ENCODE results near the gene TRMT10A. TPM values are rescaled to one million over a fixed set of nuclear protein-coding genes. Genes with fewer than 3 reads are reported as not detected.

TRMT10A gene
- total RNA-seq, 6 experiments from 2014 or later: 4.1 to 6.8 (median 5.2) TPM

GRCh38 chr4:99606716-99607115 is 42.9 kb upstream of the TRMT10A start:
- Mint-ChIP-seq H3K27ac (no peak overlapping the region), H3K4me1 (ENCODE audit: low read depth) (no peaks in the 10 kb centered on the region)

GRCh38 chr4:99594818-99595217 is 31.0 kb upstream of the TRMT10A start:
- H3K36me3 Mint-ChIP-seq (ENCODE audit: low read depth): no peaks in the 10 kb centered on the region
- H3K4me1 Mint-ChIP-seq (ENCODE audit: low read depth): no peaks in the 10 kb centered on the region
- H3K4me3 Mint-ChIP-seq: no peak overlapping the region
- TF ChIP-seq CTCF (IDR thresholded peaks at IDR 0.05): no peak
- DNase-seq: no peak
- H3K9me3 Mint-ChIP-seq: no peaks in the 10 kb centered on the region
- H3K27ac Mint-ChIP-seq: no peak overlapping the region
- H3K27me3 Mint-ChIP-seq (ENCODE audit: insufficient read depth): peaks cover 1% of the 10 kb centered on the region; the same call in 1 of the 2 replicates

More at GRCh38 chr4:99606716-99607115, 42.9 kb upstream of the TRMT10A start:
- H3K9me3 Mint-ChIP-seq: no peaks in the 10 kb centered on the region
- no peak overlapping the region for H3K4me3 Mint-ChIP-seq
- peaks cover 4% of the 10 kb centered on the region; the same call in 1 of the 2 replicates for H3K27me3 Mint-ChIP-seq (ENCODE audit: insufficient read depth)
- no peak for TF ChIP-seq CTCF (IDR thresholded peaks at IDR 0.05)
- H3K36me3 Mint-ChIP-seq (ENCODE audit: low read depth): no peaks in the 10 kb centered on the region
- no peak for DNase-seq

GRCh38 chr4:99593781-99594641 is 30.2 kb upstream of the TRMT10A start:
- H3K27ac Mint-ChIP-seq: no peak overlapping the region
- H3K36me3 Mint-ChIP-seq (ENCODE audit: low read depth): no peaks in the 10 kb centered on the region
- DNase-seq: no peak
- no peak for TF ChIP-seq CTCF (IDR thresholded peaks at IDR 0.05)
- H3K4me3 Mint-ChIP-seq: no peak overlapping the region
- peaks cover 1% of the 10 kb centered on the region; the same call in 1 of the 2 replicates for H3K27me3 Mint-ChIP-seq (ENCODE audit: insufficient read depth)
- H3K4me1 Mint-ChIP-seq (ENCODE audit: low read depth): no peaks in the 10 kb centered on the region
- H3K9me3 Mint-ChIP-seq: no peaks in the 10 kb centered on the region

GRCh38 chr4:99591757-99592156 is 27.9 kb upstream of the TRMT10A start:
- no peak for TF ChIP-seq CTCF (IDR thresholded peaks at IDR 0.05)
- no peaks in the 10 kb centered on the region for H3K4me1 Mint-ChIP-seq (ENCODE audit: low read depth)
- H3K27ac Mint-ChIP-seq: no peak overlapping the region
- no peak for DNase-seq
- no peaks in the 10 kb centered on the region for H3K36me3 Mint-ChIP-seq (ENCODE audit: low read depth)
- H3K27me3 Mint-ChIP-seq (ENCODE audit: insufficient read depth): no peaks in the 10 kb centered on the region; the same call in 1 of the 2 replicates
- H3K4me3 Mint-ChIP-seq: no peak overlapping the region
- H3K9me3 Mint-ChIP-seq: no peaks in the 10 kb centered on the region

GRCh38 chr4:99587803-99588202 is 24.0 kb upstream of the TRMT10A start:
- no peak overlapping the region for H3K27ac Mint-ChIP-seq
- H3K27me3 Mint-ChIP-seq (ENCODE audit: insufficient read depth): no peaks in the 10 kb centered on the region; the same call in 1 of the 2 replicates
- no peaks in the 10 kb centered on the region for H3K36me3 Mint-ChIP-seq (ENCODE audit: low read depth)
- DNase-seq: no peak
- H3K9me3 Mint-ChIP-seq: no peaks in the 10 kb centered on the region
- H3K4me1 Mint-ChIP-seq (ENCODE audit: low read depth): no peaks in the 10 kb centered on the region
- no peak for TF ChIP-seq CTCF (IDR thresholded peaks at IDR 0.05)
- H3K4me3 Mint-ChIP-seq: no peak overlapping the region

Data from HFFc6 (cell line).